ENCODE data around the gene DNAH10.

The DNAH10 gene

GRCh38 chr12:123973552-123974341, 211.6 kb downstream of the DNAH10 start:
- H3K27ac ChIP-seq, result peak overlapping the region; percentile 93
- TF ChIP-seq CTCF (conservative IDR thresholded peaks at IDR 0.05) (no peak), ZFX (IDR thresholded peaks at IDR 0.05) (peak; percentile 57)

- TF ChIP-seq ZFX (IDR thresholded peaks at IDR 0.05) (no peak), CTCF (conservative IDR thresholded peaks at IDR 0.05) (no peak)
- H3K27ac ChIP-seq, result no peak overlapping the region
These were observed 214.2 kb downstream of the DNAH10 start for GRCh38 chr12:123976227-123976826.

GRCh38 chr12:123979566-123979965, 217.5 kb downstream of the DNAH10 start:
- TF ChIP-seq ZFX (IDR thresholded peaks at IDR 0.05), result no peak

GRCh38 chr12:123982269-123982668, 220.2 kb downstream of the DNAH10 start:
- TF ChIP-seq ZFX (IDR thresholded peaks at IDR 0.05), result no peak
- no peak overlapping the region for H3K27ac ChIP-seq

More at GRCh38 chr12:123979566-123979965, 217.5 kb downstream of the DNAH10 start:
- H3K27ac ChIP-seq, result no peak overlapping the region

GRCh38 chr12:123983822-123984485, 221.9 kb downstream of the DNAH10 start:
- TF ChIP-seq ZFX (IDR thresholded peaks at IDR 0.05) (no peak), CTCF (conservative IDR thresholded peaks at IDR 0.05) (peak; percentile 71)
- H3K27ac ChIP-seq, result no peak overlapping the region

GRCh38 chr12:123984903-123985302, 222.8 kb downstream of the DNAH10 start:
- no peak for TF ChIP-seq CTCF (conservative IDR thresholded peaks at IDR 0.05)
- TF ChIP-seq ZFX (IDR thresholded peaks at IDR 0.05), result no peak
- no peak overlapping the region for H3K27ac ChIP-seq

All from C4-2B (cell line).